Medulla oblongata (tissue), 1 donor: Measurements from ENCODE around the gene GCH1.

ENCODE experiments used
- DNase-seq: peaks from one replicate; pipeline ENCODE4 v3.0.0-alpha.2; 2015; ENCODE audit errors: extremely low spot score

Gene GCH1

DNA sequence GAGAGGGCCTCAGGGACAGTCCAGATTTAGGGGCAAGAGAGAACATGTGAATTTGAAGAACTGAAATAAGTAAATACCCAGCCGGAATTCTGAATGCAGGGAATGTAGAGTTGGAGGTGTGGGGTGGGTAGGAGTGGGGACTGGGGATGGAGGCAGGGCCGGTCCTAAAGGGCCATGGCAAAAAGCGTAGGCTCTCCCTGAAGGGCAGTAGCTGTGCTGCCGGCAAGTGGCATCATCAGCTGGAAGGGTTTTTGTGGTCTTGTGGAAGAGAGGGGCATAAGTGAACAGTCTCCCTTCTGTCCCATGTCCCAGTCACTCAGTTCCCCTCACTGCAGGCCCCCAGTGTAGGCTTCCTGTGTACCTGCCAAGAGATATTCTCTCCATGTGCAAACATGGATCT is 104.6 kb downstream of the GCH1 start:
- DNase-seq, result no peak

DNA sequence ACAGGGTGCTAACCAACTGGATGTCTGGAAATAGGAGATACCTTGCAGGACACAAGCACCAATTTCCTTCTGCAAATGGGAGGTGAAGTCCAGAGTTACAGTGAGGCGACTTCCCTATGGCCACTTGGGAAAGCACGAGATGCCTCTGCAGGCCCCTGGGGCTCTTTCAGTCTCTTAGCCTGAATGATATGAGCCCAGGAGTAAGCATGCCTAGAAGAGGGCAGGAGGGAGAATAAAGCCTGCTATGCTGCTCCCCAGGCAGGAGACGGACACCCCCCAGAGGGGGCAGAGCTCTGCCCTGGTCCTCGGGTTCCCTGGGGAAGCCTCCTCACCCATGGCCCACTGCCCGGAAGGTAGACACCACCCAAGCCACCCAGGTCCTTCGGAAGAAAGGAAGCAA is 105.1 kb downstream of the GCH1 start:
- DNase-seq, result no peak

- no peak for DNase-seq
These were observed 105.7 kb downstream of the GCH1 start for GRCh38 chr14:54796961-54797360.

GRCh38 chr14:54794796-54795195 is 107.8 kb downstream of the GCH1 start:
- DNase-seq, result no peak

DNA sequence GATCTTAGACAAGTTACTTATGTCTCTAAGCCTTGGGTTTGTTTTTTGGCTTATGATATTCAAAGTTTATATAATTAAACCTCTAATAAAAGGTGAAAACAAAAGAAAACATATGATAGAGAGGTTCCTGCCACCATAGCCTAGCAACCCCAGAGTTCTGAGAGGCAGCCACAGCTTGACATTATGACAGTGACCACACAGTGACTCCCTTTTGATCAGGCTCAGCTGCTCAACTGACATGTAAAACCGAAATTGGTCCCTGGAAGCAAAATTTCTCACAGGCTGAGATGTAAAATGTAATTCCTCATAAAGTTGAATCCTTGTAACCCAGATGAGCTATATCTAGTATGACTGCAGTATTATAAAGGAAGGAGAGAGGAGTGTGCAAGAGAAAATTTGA is 108.5 kb downstream of the GCH1 start:
- DNase-seq, result no peak

DNA sequence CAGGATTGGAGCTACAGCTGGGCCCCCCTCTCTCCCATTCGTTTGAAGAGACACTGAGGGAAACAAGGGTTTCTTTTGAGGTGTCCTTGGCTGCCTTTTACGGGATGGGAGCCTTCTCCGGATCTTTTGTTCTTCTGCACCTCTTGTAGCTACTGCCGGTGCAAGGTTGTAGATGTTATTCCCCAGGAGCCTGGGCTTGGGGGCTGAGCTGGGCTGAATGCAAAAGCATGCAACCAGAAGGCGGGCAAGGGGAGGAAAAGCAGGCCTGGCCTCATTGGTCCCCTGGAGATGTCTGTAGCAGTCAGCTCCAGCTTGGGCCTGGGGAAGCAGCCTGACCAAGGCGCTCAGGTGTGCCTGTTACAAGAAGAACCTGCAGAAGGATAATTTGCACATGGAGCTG is 110.3 kb downstream of the GCH1 start:
- no peak for DNase-seq
